Stimulated activated naive CD4-positive, alpha-beta T cell (primary cell): Measurements from ENCODE around the gene RGS19.

Experiments used
- DNase-seq, 6 experiments: peaks; one replicate each; lab custom pipeline; 2025; lab: John Stamatoyannopoulos, UW

The RGS19 gene

DNA sequence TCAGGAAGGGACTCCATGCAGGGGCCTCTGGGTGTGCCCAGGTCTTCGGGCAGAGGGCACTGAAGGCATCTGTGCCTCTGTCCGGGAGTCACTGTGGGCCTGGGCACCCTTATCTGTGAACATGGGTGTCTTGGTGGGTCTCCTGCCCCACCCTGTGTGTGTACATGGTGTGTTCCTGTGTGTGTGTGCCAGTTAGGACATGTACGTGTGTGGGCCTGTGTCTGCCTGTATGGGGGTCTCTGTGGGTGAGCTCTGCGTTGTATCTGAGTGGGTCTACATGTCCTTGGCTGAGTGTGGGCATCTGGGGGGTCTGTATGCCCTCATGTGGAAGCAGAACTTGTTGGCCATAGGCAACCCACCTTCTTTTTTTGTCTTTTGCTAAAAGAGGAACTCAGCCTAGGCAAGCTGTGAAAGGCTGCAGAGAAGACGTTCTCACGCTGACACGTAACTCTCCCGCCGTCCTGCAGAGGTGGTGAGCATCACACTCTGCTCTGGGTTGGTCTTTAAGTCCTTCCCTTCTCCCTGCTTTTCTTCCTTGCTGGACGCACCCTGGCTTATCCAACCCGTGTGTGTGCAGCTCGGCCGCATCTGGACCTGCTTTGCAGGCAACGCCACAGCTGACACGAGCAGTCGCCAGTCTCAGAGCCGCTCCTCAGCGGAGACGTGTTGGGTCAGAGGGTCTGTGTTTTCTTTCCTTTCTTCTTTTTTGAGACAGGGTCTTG lies 28.6 kb upstream of the RGS19 start:
- no peak for DNase-seq

DNA sequence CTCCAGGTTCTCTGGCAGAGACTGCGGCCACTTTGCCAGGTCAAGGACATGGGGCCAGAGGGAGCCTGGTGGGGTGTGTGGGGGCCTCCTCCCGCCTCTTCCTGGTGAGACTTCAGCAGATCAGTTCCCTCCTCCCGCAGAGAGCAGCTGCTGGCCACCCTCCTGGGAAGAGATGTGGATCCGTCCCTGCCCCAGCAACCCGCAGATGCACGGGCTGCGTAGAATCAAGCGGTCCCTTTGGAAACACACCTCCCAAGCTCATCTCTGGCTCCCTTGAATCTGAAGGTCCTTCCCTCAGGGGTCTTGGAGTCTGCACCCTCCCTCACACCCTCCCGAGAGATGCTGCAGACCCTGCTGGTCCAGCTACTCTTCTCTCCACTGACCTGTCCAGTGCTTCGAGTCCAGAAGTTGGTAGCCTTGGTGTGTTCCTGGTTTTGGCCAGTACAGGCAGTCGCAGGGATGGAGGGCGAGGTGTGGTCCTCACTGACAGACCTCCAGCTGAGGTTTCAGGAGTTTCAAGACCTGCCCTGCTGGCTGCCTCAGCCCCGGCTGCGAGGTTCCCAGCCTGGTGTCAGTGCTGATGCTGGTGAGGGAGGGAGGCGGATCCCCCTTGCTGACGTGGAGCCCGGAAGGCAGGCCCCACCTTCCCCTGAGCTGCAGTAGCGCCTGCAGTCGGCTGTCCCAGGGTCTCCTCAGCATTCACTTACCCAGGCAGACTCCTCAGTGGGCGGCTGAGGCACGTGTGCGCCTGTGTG lies 27.8 kb upstream of the RGS19 start, which contains the start of gene NPBWR2:
NPBWR2 (minus strand) TSS at position 585 of the 755 bp plus-strand sequence. CDS start 734 bp downstream, outside the sequence.
- peak in 1 of 6 experiments; percentile 28 for DNase-seq

DNA sequence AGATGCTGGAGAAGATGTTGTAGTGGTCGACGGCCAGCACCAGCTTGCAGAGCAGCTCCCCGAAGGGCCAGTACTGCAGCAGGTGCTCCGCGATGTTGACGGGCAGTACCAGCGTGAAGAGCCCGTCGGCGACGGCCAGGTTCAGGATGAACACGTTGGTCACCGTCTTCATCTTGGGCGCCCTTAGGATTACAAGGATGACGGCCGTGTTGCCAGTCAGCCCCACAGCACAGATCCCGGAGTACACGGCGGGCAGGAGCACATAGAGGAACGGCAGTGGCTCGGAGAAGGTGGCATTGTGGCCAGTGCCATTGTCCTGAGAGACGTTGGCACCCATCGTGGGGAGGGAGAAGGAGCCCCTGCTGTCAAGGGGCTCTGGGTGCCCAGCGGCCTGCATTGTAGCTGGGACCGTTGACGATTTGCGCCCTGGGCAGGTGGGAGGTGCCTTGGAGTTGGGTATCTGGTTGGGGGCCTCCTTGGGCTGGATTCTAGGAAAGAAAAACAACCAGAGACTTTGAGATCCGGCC lies 27.2 kb upstream of the RGS19 start:
- no peak for DNase-seq

DNA sequence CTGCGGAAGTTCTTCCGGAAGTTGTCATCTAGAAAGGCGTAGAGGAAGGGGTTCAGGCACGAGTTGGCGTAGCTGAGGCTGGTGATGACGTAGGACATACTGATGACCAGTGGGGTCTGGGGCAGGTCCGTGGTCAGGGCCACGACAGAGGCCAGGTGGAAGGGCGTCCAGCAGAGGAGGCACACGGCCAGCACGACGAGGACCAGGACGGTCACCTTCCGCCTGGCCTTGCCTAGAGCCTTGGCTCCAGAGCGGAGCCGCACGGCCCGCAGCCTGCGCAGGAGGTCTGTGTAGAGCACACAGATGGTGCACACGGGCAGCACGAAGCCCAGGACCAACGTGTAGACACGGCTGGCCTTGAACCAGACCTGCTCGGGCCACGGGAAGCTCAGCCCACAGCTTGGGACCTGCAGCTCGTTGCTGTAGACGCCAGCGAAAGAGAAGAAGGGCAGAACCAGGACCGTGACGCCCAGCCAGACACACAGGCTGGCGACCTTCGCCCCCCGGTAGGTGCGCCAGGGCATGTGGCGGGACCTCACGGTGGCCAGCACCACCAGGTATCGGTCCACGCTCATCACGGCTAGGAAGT lies 26.6 kb upstream of the RGS19 start:
- no peak for DNase-seq

DNA sequence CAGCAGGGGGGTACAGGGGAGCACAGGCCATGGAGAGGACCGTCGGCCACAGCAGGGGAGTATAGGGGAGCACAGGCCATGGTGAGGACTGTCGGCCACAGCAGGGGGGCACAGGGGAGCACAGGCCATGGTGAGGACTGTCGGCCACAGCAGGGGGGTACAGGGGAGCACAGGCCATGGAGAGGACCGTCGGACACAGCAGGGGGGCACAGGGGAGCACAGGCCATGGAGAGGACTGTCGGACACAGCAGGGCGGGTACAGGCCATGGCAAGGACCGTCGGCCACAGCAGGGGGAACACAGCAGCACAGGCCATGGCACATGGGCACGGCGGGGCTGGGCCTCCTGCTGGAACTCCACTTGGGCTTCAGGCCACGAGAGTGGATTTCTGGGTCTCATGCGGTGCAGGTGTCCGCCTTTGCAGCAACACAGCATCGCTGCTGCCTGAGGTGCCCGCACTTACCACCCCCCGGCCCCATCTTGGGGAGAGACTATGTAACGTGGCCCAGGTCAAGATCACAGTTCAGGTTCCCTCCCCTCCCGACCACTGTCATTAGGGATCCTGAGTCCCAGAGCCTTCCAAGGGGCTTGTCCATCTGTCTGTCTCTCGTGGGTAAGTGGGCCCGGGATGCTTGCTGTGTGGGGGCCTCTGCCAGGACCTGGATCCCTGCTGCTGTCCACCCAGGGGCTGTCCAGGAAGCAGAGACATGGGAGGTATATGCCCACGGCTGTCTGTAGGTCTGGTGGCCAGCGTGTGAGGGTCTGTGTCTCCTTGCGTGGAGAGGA lies 25.5 kb upstream of the RGS19 start:
- no peak for DNase-seq

DNA sequence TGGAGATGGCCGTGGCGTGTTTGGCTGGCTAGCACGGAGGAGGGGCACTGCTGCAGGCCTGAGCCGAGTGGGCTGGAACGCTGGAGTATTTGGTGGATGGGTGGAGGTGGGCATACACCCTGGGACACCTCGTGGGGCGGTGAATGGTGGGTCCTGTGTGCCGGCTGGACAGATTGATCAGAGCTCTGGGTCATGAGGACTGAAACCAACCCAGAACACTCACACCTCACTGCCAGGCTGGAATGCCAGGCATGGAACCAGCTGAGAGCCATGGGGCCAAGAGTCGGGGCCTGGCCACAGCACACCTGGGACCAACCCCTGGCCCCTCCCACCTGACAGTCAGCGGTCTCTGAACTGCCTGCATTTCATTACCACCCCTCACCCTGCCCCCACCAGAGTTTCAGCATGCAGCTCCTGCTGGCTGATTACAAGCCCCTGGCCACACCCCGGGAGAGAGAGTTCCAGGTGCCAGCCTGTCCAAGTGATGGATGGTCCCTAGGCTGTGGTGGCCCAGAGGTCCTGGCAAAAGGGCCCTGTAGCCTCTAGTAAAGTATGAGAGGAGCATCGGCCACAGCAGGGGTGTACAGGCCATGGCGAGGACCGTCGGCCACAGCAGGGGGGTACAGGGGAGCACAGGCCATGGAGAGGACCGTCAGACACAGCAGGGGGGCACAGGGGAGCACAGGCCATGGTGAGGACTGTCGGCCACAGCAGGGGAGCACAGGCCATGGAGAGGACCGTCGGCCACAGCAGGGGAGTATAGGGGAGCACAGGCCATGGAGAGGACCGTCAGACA lies 24.8 kb upstream of the RGS19 start:
- DNase-seq, result no peak

DNA sequence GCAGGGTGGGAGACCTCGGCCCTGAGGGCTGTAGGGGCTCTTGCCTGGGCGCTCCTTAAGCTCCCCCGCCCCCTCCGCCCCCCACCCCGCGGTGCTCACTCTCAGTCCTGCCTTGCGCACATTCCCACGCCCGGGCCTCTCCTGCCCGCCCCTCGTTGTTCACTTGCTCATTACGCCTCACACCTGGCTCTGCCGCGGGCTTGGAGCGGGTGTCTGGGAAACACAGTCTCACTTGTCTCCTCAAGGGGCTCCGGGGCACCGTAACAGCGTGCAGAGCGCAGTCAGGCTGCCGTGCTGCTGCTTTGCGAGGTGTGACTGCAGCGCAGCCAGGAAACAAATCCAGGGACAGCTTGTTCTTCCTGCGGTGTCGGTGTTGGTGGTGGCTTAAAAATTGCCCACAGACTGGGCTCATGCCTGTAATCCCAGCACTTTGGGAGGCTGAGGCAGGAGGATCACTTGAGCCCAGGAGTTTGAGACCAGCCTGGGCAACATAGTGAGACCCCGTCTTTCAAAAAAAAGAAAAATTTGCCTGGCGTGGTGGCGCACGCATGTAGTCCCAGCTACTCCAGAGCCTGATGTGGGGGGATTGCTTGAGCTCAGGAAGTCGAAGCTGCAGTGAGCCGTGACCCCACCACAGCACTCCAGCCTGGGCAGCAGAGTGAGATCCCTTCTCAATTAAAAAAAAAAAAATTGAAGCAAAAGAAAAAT lies 23.5 kb upstream of the RGS19 start:
- no peak for DNase-seq

DNA sequence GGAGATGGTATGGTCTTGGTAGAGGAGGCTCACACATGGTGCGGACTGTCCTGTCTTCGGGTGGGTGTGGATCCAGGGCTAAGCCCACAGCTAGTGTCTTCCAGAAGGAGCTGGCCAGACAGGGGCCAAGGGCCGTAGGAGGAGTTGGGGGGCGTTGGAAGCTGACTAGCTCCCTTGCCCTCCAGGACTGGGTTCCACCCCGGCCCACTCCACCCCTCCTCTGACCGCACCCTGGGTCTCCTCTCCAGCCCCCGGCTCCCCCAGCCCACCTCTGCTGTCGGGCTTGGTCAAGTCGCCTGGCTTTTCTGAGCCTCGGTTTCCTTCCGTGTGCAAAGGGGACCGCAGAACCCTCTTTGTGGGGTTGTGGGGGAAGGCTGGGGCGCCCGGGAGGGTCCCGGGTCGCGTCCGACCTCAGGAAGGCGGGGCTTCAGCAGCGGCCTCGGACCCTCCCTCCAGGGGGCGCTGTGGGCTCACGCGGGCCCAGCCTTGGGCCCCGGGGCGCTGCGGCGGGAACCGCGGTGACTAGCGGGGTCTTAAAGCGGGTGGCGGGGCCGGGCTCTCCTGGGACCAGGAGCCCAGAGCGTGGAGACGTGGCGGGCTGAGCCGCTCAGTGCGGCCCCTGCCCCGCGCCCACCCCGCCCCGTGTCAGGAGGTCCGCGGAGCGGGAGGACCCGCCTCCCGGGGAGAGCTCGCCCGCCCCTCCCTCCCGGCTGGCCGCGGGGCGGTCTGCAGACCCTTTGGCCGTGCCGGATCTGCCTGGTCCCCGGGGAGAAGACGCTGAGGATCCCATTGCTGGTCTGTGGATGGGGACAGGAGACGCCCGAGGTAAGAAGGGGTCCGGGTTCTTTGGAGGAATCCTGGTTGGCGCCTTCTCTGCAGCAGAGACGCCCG lies 22.7 kb upstream of the RGS19 start:
- peak; percentile 18 to 73 (median 54) for DNase-seq

DNA sequence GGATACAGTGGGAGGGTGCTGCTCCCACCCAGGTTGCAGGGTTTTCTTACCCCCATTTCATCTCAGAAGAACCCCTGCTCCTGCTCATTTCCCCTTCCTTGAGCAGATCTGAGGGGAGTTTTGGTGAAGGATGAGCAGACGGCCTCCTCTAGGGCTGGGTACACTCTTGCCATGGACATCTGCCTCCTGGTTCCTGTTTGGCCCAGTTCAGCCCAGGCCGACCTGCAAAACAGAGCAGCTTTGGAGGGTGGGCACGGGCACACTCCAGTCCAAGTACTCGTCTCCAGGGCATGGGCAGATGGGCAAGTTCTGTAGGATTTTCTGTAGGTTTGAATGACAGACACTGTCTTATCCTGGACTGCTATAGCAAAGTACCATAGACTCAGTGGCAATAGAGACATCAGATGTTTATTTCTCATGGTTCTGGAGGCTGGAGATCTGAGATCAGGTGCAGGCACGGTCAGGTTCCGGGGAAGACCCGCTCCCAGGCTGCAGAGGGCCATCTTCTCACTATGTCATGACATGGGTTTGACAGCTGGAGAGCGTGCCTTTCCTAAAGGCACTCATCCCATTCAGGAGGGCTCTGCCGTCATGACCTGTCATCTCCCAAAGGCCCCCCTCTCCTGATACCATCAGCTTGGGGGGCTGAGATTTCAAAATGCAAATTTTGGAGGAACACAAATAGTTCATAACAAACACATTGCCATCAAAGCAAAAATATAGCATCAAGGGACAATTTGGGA lies 21.8 kb upstream of the RGS19 start:
- DNase-seq, result no peak

DNA sequence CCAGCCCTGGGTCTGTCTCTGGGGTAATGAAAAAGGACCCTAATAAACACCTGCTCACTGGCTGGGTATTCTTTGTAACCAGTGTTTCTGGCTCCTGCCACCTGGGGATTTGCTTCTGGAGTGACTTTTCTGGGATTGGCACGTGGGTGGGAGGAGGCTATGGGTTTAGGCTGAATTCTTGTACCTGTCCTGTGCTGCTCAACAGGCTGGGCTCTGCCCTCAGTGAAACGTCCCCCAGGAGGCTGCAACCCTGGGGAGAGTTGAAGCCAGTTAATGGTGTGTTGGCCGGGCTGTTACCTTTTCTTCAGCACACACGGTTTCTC lies 21.2 kb upstream of the RGS19 start:
- DNase-seq, result no peak

DNA sequence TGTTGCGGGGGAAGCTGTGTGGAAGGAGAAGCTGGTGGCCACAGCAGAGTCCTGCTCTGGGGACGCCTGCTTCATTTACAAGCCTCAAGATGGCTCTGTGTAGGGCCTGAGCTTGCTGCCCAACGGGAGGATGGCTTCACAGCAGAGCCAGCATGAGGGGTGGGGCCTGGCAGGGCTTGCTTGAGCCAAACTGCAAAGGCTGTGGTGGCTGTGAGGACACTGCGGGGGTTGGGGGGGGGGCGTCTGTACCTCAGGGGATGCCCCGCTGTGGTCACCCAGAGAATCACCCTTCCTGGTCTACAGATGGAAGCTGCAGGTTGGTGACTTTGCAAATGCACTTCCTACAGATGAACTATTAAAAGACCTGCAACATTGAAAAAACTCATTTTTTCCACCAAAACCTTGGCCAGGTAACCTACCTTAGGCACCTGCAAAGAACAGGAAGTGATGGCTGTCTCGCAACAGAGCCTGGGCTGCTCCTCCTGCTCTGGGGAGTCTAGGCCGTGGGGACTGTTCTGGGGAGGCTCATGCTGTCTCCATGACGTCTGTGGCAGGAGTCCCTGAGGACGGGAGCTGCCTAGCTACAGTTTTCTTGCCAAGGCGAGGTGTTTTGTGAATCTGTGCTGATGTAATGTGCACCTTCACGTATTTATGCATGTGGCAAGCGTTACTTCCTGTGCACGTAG lies 20.7 kb upstream of the RGS19 start:
- peak in 2 of 6 experiments; percentile 31 to 65 for DNase-seq

DNA sequence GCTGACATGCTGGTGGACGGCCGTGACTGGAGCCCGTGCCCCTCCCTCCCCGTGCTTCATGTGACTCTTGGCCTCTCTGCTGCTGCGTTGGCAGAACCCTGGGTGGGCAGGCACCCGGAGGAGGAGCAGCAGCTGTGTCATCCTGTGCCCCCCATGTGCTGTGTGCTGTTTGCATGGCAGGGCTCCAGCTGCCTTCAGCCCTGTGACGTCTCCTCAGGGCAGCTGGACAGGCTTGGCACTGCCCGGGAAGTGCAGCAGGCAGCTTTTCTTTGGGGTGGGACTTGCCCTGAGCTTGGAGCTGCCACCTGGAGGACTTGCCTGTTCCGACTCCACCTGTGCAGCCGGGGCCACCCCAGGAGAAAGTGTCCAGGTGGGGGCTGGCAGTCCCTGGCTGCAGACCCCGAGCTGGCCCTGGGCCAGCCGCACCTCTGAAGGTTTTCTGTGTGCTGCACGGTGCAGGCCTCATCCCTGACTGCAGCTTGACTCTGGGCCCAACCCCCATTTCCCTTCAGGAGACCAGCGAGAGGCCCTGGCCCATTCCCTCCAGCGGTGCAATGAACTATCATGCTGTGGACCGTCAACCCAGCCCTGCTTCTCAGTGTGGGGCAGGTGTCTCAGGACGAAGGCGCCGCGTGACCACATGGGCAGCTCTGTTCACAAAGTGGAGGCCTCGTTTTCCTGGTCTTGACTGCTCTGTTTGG lies 19.9 kb upstream of the RGS19 start:
- no peak for DNase-seq

DNA sequence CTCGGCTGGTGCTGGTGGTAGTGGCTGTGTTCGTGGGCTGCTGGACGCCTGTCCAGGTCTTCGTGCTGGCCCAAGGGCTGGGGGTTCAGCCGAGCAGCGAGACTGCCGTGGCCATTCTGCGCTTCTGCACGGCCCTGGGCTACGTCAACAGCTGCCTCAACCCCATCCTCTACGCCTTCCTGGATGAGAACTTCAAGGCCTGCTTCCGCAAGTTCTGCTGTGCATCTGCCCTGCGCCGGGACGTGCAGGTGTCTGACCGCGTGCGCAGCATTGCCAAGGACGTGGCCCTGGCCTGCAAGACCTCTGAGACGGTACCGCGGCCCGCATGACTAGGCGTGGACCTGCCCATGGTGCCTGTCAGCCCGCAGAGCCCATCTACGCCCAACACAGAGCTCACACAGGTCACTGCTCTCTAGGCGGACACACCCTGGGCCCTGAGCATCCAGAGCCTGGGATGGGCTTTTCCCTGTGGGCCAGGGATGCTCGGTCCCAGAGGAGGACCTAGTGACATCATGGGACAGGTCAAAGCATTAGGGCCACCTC lies 19.2 kb upstream of the RGS19 start:
- no peak for DNase-seq

DNA sequence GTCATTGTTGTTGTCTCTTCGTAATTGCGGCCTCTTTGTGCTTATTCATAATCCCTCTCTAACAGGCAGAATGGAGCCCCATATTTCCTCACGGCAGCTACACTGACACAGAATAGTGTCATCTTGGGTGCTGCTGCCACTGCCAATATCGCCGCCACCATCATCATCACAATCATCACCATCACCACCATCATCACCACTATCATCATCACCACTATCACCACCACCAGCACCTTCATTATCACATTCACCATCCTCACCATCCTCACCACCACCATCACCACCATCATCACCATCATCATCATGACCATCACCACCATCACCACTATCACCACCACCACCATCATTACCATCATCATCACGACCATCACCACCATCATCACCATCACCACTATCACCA lies 17.2 kb upstream of the RGS19 start:
- no peak for DNase-seq

DNA sequence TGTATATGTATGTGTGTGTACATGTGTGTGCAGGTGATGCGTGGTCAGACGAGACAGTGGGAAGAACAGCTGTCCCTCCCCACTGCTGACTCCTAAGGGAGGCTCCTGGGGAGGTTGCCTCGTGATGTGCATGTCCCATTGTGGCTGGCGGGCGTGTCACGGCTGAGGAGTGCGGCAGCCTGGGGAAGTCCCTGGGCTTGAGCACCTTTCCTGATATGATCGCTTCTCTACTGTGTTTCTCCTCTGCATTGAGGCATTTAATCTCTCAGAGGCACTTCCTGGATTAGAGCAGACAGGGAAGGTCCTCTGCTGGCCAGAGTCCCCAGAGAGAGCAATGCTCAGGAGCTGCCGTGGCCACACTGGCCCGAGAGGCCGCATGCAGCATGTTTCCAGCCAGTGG lies 16.6 kb upstream of the RGS19 start:
- DNase-seq, result no peak

DNA sequence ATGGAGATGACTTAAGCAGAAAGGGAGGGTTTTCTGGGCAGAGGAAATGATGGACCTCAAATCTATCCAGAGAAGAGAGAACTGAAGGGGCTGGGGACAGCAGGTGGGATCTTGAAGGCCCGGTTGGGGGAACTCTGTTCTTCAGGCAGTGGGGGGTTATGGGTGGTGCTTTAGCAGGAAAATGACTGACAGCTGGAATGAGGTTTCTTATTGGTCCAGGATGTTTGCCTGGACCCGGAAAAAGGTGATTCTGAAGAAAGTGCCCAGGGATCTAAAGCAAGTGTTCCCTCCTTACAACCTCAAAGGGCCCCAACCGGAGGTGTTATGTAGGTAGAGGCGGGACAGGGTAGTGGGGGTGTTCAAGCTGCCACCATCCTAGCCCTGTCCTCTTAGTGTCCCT lies 16.1 kb upstream of the RGS19 start:
- DNase-seq, result no peak

DNA sequence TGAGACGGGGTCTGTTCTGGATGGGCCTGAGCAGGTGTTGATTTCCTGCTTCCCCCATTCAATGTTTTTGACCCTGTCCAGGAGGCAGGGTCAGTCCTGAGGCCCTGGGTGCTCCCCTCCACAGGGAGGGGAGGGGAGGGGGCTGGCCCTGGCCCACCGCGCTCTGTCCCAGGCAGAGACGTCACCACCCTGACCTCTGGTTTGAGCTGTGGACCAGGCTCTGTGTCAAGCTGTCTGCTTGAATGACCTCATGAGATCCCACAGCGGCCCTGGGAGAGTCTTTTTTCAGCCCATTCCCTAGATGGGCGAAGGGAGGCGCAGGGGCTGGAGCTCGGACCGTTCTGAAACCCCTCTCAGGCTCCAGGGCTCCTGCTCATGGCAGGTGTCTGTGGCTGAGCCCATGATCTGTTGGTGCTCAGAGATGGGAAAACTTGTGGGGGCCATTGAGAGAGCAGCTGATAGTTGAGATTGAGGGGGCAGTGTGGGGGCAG lies 13.7 kb upstream of the RGS19 start:
- no peak for DNase-seq
